MM.1S (cell line): ENCODE results near the gene PROB1.

Experiments used
- CTCF ChIP-seq: fragments of 300-600 bp; sonication (generic); IDR thresholded peaks from 2 replicates; pipeline ENCODE4 v1.5.1; 2016; ENCODE audit warnings: antibody characterized with exemption, low read length, mixed read lengths
- EZH2 ChIP-seq: fragments of 300-600 bp; sonication (generic); optimal IDR thresholded peaks from 2 replicates; pipeline ENCODE3; 2017; ENCODE audit warnings: low read depth, mild to moderate bottlenecking, antibody characterized with exemption, low read length, mixed read lengths
- EZH2phosphoT487 ChIP-seq: fragments of 300-600 bp; sonication (generic); IDR thresholded peaks from 2 replicates; pipeline ENCODE4 v1.6.1; 2018; ENCODE audit warnings: antibody characterized with exemption, low read length

DNA sequence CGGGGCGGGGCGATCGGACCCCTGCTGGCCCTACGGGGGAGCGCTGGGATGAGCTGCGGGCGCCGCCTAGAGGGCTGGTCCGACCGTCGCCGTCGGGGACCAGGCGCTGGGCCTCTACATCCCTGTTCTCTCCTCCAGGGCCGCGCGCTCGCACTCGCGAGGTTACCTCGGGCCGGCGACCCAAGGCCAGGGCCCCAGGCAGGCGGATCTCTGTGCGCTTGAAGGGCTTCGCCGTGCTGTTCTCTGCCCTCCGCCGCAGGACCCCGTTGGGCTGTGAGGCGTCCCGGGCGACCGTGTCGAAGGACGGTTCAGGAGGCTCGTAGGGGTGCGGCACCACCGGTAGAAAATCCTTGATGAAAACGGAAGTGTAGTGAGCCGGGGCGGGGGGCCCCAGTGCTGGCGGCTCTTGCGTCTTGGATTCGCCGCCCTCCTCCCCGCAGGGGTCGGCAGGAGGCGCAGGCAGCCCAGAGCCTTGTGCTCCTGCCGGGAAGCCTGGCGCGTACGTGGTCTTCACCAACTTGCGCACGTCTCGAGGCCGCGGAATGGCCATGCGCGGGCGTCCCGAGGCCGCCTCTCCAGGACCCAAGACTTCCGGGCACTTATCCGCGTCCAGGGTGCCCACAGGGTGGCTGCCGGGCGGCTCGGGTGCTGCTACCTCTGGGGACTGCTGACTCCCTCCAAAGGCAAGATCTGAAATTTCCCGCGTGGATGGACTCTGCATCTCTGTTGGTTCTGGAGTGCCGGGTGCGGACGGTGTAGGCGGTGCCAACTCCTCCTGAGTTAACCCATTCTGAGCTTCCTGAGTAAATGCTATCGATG lies 2.0 kb downstream of the PROB1 start:
- TF ChIP-seq CTCF, result peak; percentile 86
- TF ChIP-seq EZH2, result no peak
- TF ChIP-seq EZH2phosphoT487, result no peak
